IMR-90 (cell line): Measurements from ENCODE around the gene HEYL. TPM values are rescaled to one million over a fixed set of nuclear protein-coding genes. Genes with fewer than 3 reads are reported as not detected.

Experiments
- ATAC-seq: fragments of 200-7000 bp; cut with Tn5 transposase; 2 replicates; pipeline ENCODE4 v1.9.1; 2020; ENCODE audit warnings: low read depth, mild to moderate bottlenecking, moderate library complexity
- BruUV-seq: library from RNA; stranded (reverse); fragments of 400-500 nt; replicated peaks from 2 replicates; lab custom pipeline; 2021; lab: Mats Ljungman, UMichigan
- CTCF ChIA-PET: fragments of 300-600 bp; formaldehyde crosslinking; extraction: SDS; loops from one replicate; lab custom pipeline; 2021; ENCODE audit warnings: antibody characterized with exemption; lab: Yijun Ruan, JAX
- POLR2A ChIA-PET: fragments of 300-600 bp; sonication (Branson Sonifier 250); formaldehyde crosslinking; loops from one replicate; lab custom pipeline; 2022; ENCODE audit warnings: antibody characterized with exemption; ENCODE audit not compliant: unreplicated experiment; lab: Charles Lee
- DNase-seq: peaks from one replicate; pipeline ENCODE4 v3.0.0; 2013
- H2AFZ ChIP-seq: replicated peaks from 2 replicates; pipeline ENCODE3; 2013; ENCODE audit warnings: low read length, mild to moderate bottlenecking; ENCODE audit not compliant: poor library complexity
- H2AK5ac ChIP-seq: 2 replicates; pipeline ENCODE4 v1.6.1; 2013; ENCODE audit warnings: low read depth, low read length, inconsistent platforms
- H2AK9ac ChIP-seq: replicated peaks from 2 replicates; pipeline ENCODE3; 2013; ENCODE audit warnings: mild to moderate bottlenecking, low read depth, low read length, moderate library complexity; ENCODE audit not compliant: poor library complexity
- H2BK120ac ChIP-seq: 2 replicates; pipeline ENCODE4 v1.6.1; 2013; ENCODE audit warnings: low read depth, low read length, inconsistent platforms
- H2BK15ac ChIP-seq: 3 replicates; pipeline ENCODE4 v1.6.1; 2013; ENCODE audit warnings: low read depth, low read length, inconsistent platforms
- H2BK20ac ChIP-seq: 2 replicates; pipeline ENCODE4 v1.6.1; 2013; ENCODE audit warnings: low read depth, mild to moderate bottlenecking, inconsistent platforms, low read length, moderate library complexity
- H2BK5ac ChIP-seq: 2 replicates; pipeline ENCODE4 v1.6.1; 2013; ENCODE audit warnings: mild to moderate bottlenecking, low read depth, low read length, inconsistent platforms; ENCODE audit not compliant: poor library complexity, severe bottlenecking
- H3K14ac ChIP-seq: replicated peaks from 2 replicates; pipeline ENCODE4 v1.6.1; 2013; ENCODE audit warnings: low read depth, low read length, inconsistent platforms
- H3K18ac ChIP-seq: 2 replicates; pipeline ENCODE4 v1.6.1; 2013; ENCODE audit warnings: low read depth, low read length, control low read depth
- H3K23ac ChIP-seq: 2 replicates; pipeline ENCODE4 v1.6.1; 2013; ENCODE audit warnings: low read depth, low read length, inconsistent platforms
- H3K27ac ChIP-seq: 2 replicates; pipeline ENCODE4 v1.5.1; 2013; ENCODE audit warnings: mild to moderate bottlenecking, control low read depth, low read length; ENCODE audit not compliant: insufficient read depth
- H3K27me3 ChIP-seq: 2 replicates; pipeline ENCODE4 v1.6.1; 2013; ENCODE audit warnings: low read length; ENCODE audit not compliant: control insufficient read depth, insufficient read depth
- H3K36me3 ChIP-seq: 2 replicates; pipeline ENCODE4 v1.6.1; 2013; ENCODE audit warnings: low read length, mixed read lengths; ENCODE audit not compliant: control insufficient read depth, insufficient read depth
- H3K4ac ChIP-seq: 2 replicates; pipeline ENCODE4 v1.6.1; 2013; ENCODE audit warnings: low read depth, low read length, inconsistent platforms
- H3K4me1 ChIP-seq: 2 replicates; pipeline ENCODE4 v1.6.1; 2013; ENCODE audit warnings: low read length, mixed read lengths; ENCODE audit not compliant: control insufficient read depth, insufficient read depth
- H3K4me2 ChIP-seq: 2 replicates; pipeline ENCODE4 v1.6.1; 2013; ENCODE audit warnings: low read depth, mild to moderate bottlenecking, control low read depth, low read length, moderate library complexity
- H3K4me3 ChIP-seq: 2 replicates; pipeline ENCODE4 v1.5.1; 2013; ENCODE audit warnings: low read depth, mild to moderate bottlenecking, control low read depth, low read length, moderate library complexity; ENCODE audit not compliant: insufficient read depth
- H3K56ac ChIP-seq: 2 replicates; pipeline ENCODE4 v1.6.1; 2013; ENCODE audit warnings: low read length, inconsistent platforms; ENCODE audit not compliant: insufficient read depth; ENCODE audit errors: extremely low read depth
- H3K79me1 ChIP-seq, 2 experiments: 2 replicates each; pipeline ENCODE4 v1.6.1; 2013; ENCODE audit warnings: low read length in 2 of 2, inconsistent platforms in 1 of 2, low read depth in 1 of 2
- H3K9ac ChIP-seq: 2 replicates; pipeline ENCODE4 v1.6.1; 2013; ENCODE audit warnings: low read depth, low read length, control low read depth
- H3K9me1 ChIP-seq: 2 replicates; pipeline ENCODE4 v1.6.1; 2013; ENCODE audit warnings: low read length, inconsistent platforms; ENCODE audit not compliant: insufficient read depth
- H3K9me3 ChIP-seq: 2 replicates; pipeline ENCODE4 v1.6.1; 2013; ENCODE audit warnings: low read length; ENCODE audit not compliant: control insufficient read depth, insufficient read depth
- H4K20me1 ChIP-seq: 2 replicates; pipeline ENCODE4 v1.6.1; 2013; ENCODE audit warnings: low read length, inconsistent platforms; ENCODE audit not compliant: insufficient read depth
- H4K5ac ChIP-seq: 2 replicates; pipeline ENCODE4 v1.6.1; 2013; ENCODE audit warnings: mild to moderate bottlenecking, low read depth, low read length, control low read depth
- H4K8ac ChIP-seq, 2 experiments: 2 replicates each; pipeline ENCODE4 v1.6.1; 2013; ENCODE audit warnings: low read depth in 2 of 2, low read length in 2 of 2, control low read depth in 1 of 2, inconsistent platforms in 1 of 2
- H4K91ac ChIP-seq: 2 replicates; pipeline ENCODE4 v1.6.1; 2013; ENCODE audit warnings: low read depth, low read length, inconsistent platforms; ENCODE audit not compliant: insufficient read depth
- BHLHE40 ChIP-seq: fragments of 150-350 bp; IDR thresholded peaks from 2 replicates; pipeline ENCODE4 v1.6.1; 2016; ENCODE audit warnings: mild to moderate bottlenecking, low read depth, low read length
- CEBPB ChIP-seq: IDR thresholded peaks from 2 replicates; pipeline ENCODE4 v1.6.1; 2012; ENCODE audit warnings: low read depth, low read length, improper control_type of control experiment
- CHD1 ChIP-seq: IDR thresholded peaks from 2 replicates; pipeline ENCODE4 v1.6.1; 2012; ENCODE audit warnings: low read depth, low read length, improper control_type of control experiment
- CTCF ChIP-seq: conservative IDR thresholded peaks from 2 replicates; pipeline ENCODE4 v1.5.1; 2012; ENCODE audit warnings: mild to moderate bottlenecking, low read depth, low read length, improper control_type of control experiment
- FOS ChIP-seq: fragments of 150-350 bp; IDR thresholded peaks from 2 replicates; pipeline ENCODE4 v1.6.1; 2016; ENCODE audit warnings: low read depth, low read length
- MAFK ChIP-seq: IDR thresholded peaks from 2 replicates; pipeline ENCODE4 v1.6.1; 2012; ENCODE audit warnings: low read depth, low read length, improper control_type of control experiment
- MAZ ChIP-seq: IDR thresholded peaks from 2 replicates; pipeline ENCODE4 v1.6.1; 2012; ENCODE audit warnings: low read depth, mild to moderate bottlenecking, low read length, improper control_type of control experiment, moderate library complexity, borderline replicate concordance
- MXI1 ChIP-seq: IDR thresholded peaks from 2 replicates; pipeline ENCODE4 v1.6.1; 2012; ENCODE audit warnings: low read depth, mild to moderate bottlenecking, low read length, moderate library complexity, borderline replicate concordance
- NFE2L2 ChIP-seq: fragments of 150-350 bp; IDR thresholded peaks from 2 replicates; pipeline ENCODE4 v1.6.1; 2016; ENCODE audit warnings: low read depth, mild to moderate bottlenecking, low read length
- POLR2A ChIP-seq: IDR thresholded peaks from 2 replicates; pipeline ENCODE4 v1.6.1; 2012; ENCODE audit warnings: mild to moderate bottlenecking, low read depth, low read length
- RAD21 ChIP-seq: IDR thresholded peaks from 2 replicates; pipeline ENCODE4 v1.6.1; 2012; ENCODE audit warnings: low read length, improper control_type of control experiment
- RCOR1 ChIP-seq: IDR thresholded peaks from 2 replicates; pipeline ENCODE4 v1.6.1; 2012; ENCODE audit warnings: mild to moderate bottlenecking, low read length, improper control_type of control experiment; ENCODE audit not compliant: insufficient replicate concordance
- RFX5 ChIP-seq: IDR thresholded peaks from 2 replicates; pipeline ENCODE4 v1.8.0; 2012; ENCODE audit warnings: low read depth, mild to moderate bottlenecking, low read length, moderate library complexity
- SMC3 ChIP-seq: fragments of 150-350 bp; IDR thresholded peaks from 2 replicates; pipeline ENCODE4 v1.6.1; 2016; ENCODE audit warnings: low read depth, mild to moderate bottlenecking, antibody characterized with exemption, low read length, moderate library complexity
- USF2 ChIP-seq: fragments of 150-350 bp; IDR thresholded peaks from 2 replicates; pipeline ENCODE4 v1.6.1; 2017; ENCODE audit warnings: mild to moderate bottlenecking, antibody characterized with exemption, low read length, low read depth
- WGBS, 2 experiments: methylation state at CpG; one replicate each; pipeline versions ENCODE4 v1.1.5 to v1.1.7; 2013; ENCODE audit warnings: missing lambda C conversion rate in 2 of 2; ENCODE audit not compliant: insufficient read length in 1 of 2; ENCODE audit errors: extremely low coverage in 2 of 2; 5-methylcytosine and 5-hydroxymethylcytosine counted together
- dilution Hi-C: fragments of 300-500 bp; cut with HindIII; formaldehyde crosslinking; loops from one replicate; pipeline ENCODE4 v1.14.3; 2018; ENCODE audit warnings: low sequenced_read_pairs; ENCODE audit not compliant: unreplicated experiment
- in situ Hi-C: fragments of 300-500 bp; cut with MboI; formaldehyde crosslinking; loops from 3 replicates; pipeline ENCODE4 v1.14.3; 2019; ENCODE audit warnings: low sequenced_read_pairs, inconsistent platforms, mixed read lengths
- intact Hi-C: fragments of 100-400 bp; cut with micrococcal nuclease; formaldehyde crosslinking; loops from 2 replicates; pipeline ENCODE4 v1.10.0; 2022
- polyA plus RNA-seq, 3 experiments: library from polyadenylated mRNA; depleted of rRNA; stranded (reverse); fragments of >200 nt; gene quantifications; 2 replicates each; pipeline ENCODE4 v1.2.3, GENCODE V29; 2012; ENCODE audit warnings: low replicate concordance in 1 of 3
- total RNA-seq: library from RNA; depleted of rRNA; stranded (reverse); fragments of >200 nt; gene quantifications from 2 replicates; pipeline ENCODE4 v1.2.3, GENCODE V29; 2012
- TF ChIP-seq, protein P1 (sequence below): fragments of 150-350 bp; IDR thresholded peaks from 2 replicates; pipeline ENCODE4 v1.6.1; 2016; ENCODE audit warnings: low read depth, mild to moderate bottlenecking, low read length, moderate library complexity, borderline replicate concordance

Gene HEYL
- total and polyA plus RNA-seq, 2 of the 4 experiments (the other 2 are of a cell fraction) = 0.02 TPM; not detected in 1

DNA sequence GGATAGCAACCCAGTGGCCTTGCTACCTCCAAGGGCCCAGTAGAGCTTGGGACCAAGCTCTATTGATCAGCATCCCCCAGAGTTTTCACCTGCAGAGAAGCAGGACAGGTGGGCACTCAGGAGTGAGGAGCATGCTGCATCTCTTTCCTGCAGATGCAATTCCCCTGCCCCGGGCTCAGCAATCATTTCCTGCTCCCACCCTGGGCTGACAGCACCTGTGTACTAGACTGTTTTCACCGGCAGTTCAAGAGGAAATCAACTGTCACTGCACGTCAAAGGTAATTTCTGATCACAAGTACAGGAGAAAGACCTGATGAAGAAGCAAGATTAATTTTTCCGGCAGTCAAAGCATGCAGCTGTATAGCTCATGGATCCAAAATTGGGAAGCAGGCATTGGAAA lies 41.3 kb upstream of the HEYL start:
- no peaks in the 10 kb centered on the region for H4K20me1 ChIP-seq
- ATAC-seq = no peak
- H2BK20ac ChIP-seq = no peak overlapping the region
- H4K91ac ChIP-seq = no peak overlapping the region
- intact Hi-C loops = no loop called here
- peaks cover 79% of the 10 kb centered on the region for H3K27me3 ChIP-seq
- no peak overlapping the region for H2AFZ ChIP-seq
- H3K9ac ChIP-seq = no peak overlapping the region
- H2AK9ac ChIP-seq = no peak overlapping the region
- no peaks in the 10 kb centered on the region for H3K79me1 ChIP-seq
- DNase-seq = no peak
- no peak overlapping the region for H3K56ac ChIP-seq
- H4K8ac ChIP-seq = no peak overlapping the region
- H3K27ac ChIP-seq = no peak overlapping the region
- H3K9me1 ChIP-seq = peaks cover 4% of the 10 kb centered on the region; the same call in 1 of the 2 replicates
- H3K23ac ChIP-seq = no peak overlapping the region
- H3K4me3 ChIP-seq = no peak overlapping the region
- H3K4me1 ChIP-seq = no peaks in the 10 kb centered on the region
- no peak overlapping the region for H2AK5ac ChIP-seq
- no peak overlapping the region for H3K18ac ChIP-seq
- peaks cover 2% of the 10 kb centered on the region; the same call in 1 of the 2 replicates for H3K9me3 ChIP-seq
- H2BK5ac ChIP-seq = no peak overlapping the region
- no peaks in the 10 kb centered on the region for H3K36me3 ChIP-seq
- ChIA-PET POLR2A (no interaction called here), CTCF (no interaction called here)
- BruUV-seq = no TSS peak
- H3K4ac ChIP-seq = no peak overlapping the region
- dilution Hi-C loops = no loop called here
- no peak overlapping the region for H2BK15ac ChIP-seq
- H2BK120ac ChIP-seq = no peak overlapping the region
- no peak overlapping the region for H3K14ac ChIP-seq
- H4K5ac ChIP-seq = no peak overlapping the region
- 64% methylated on average over 4 of the region's 4 CpGs; no CpG with 5 or more reads in 1 of the 2 experiments for WGBS, 2 experiments
- H3K4me2 ChIP-seq = no peak overlapping the region
- TF ChIP-seq MAZ (no peak), NFE2L2 (no peak), MXI1 (no peak), CEBPB (no peak), RFX5 (no peak), SMC3 (no peak), RAD21 (no peak), FOS (no peak), BHLHE40 (no peak), POLR2A (no peak), RCOR1 (no peak), CHD1 (no peak), MAFK (no peak), CTCF (no peak), USF2 (no peak)
- TF ChIP-seq, protein P1, sequence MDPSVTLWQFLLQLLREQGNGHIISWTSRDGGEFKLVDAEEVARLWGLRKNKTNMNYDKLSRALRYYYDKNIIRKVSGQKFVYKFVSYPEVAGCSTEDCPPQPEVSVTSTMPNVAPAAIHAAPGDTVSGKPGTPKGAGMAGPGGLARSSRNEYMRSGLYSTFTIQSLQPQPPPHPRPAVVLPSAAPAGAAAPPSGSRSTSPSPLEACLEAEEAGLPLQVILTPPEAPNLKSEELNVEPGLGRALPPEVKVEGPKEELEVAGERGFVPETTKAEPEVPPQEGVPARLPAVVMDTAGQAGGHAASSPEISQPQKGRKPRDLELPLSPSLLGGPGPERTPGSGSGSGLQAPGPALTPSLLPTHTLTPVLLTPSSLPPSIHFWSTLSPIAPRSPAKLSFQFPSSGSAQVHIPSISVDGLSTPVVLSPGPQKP = no peak
- in situ Hi-C loops = no loop called here
